Measurements from ENCODE around the gene RNF32.
A peak's percentile ranks its signal among the peaks of the same experiment; 100 is the strongest.
"Not testable (repeated sequence)": the region's sequence is repeated elsewhere in the genome, so short reads cannot be mapped to it uniquely, and the experiment has no call there.

Gene RNF32

GRCh38 chr7:156665101-156665500 lies 24.5 kb downstream of the RNF32 start:
- DNase-seq, result no peak
- in situ Hi-C loops (cut with MboI; ENCODE audit: low pct_unique_long_range_greater_than_20kb, low sequenced_read_pairs), result no loop called here

GRCh38 chr7:156666368-156667109 lies 26.0 kb downstream of the RNF32 start:
- no peak for DNase-seq
- in situ Hi-C loops (cut with MboI; ENCODE audit: low pct_unique_long_range_greater_than_20kb, low sequenced_read_pairs), result no loop called here

- in situ Hi-C loops (cut with MboI; ENCODE audit: low pct_unique_long_range_greater_than_20kb, low sequenced_read_pairs), result no loop called here
These were observed 26.5 kb downstream of the RNF32 start for GRCh38 chr7:156667110-156667426.

GRCh38 chr7:156668130-156668741 lies 27.7 kb downstream of the RNF32 start:
- in situ Hi-C loops (cut with MboI; ENCODE audit: low pct_unique_long_range_greater_than_20kb, low sequenced_read_pairs), result no loop called here
- DNase-seq, result no peak

More at GRCh38 chr7:156667110-156667426, 26.5 kb downstream of the RNF32 start:
- no peak for DNase-seq

- DNase-seq, result no peak
- in situ Hi-C loops (cut with MboI; ENCODE audit: low pct_unique_long_range_greater_than_20kb, low sequenced_read_pairs), result no loop called here
These were observed 28.7 kb downstream of the RNF32 start for GRCh38 chr7:156669035-156669828.

- no peak for DNase-seq
- in situ Hi-C loops (cut with MboI; ENCODE audit: low pct_unique_long_range_greater_than_20kb, low sequenced_read_pairs), result no loop called here
These were observed 32.9 kb downstream of the RNF32 start for GRCh38 chr7:156673454-156673853.

GRCh38 chr7:156673902-156674301 lies 33.3 kb downstream of the RNF32 start:
- DNase-seq, result no peak
- in situ Hi-C loops (cut with MboI; ENCODE audit: low pct_unique_long_range_greater_than_20kb, low sequenced_read_pairs), result no loop called here

GRCh38 chr7:156675721-156676120 lies 35.1 kb downstream of the RNF32 start:
- no peak for DNase-seq
- in situ Hi-C loops (cut with MboI; ENCODE audit: low pct_unique_long_range_greater_than_20kb, low sequenced_read_pairs), result no loop called here

GRCh38 chr7:156676263-156676662 lies 35.7 kb downstream of the RNF32 start:
- no peak for DNase-seq
- in situ Hi-C loops (cut with MboI; ENCODE audit: low pct_unique_long_range_greater_than_20kb, low sequenced_read_pairs), result no loop called here

- in situ Hi-C loops (cut with MboI; ENCODE audit: low pct_unique_long_range_greater_than_20kb, low sequenced_read_pairs), result no loop called here
- DNase-seq, result no peak
These were observed 36.9 kb downstream of the RNF32 start for GRCh38 chr7:156677374-156678054.

- DNase-seq, result no peak
- in situ Hi-C loops (cut with MboI; ENCODE audit: low pct_unique_long_range_greater_than_20kb, low sequenced_read_pairs), result no loop called here
These were observed 39.7 kb downstream of the RNF32 start for GRCh38 chr7:156680281-156680680.

GRCh38 chr7:156682928-156683327 lies 42.4 kb downstream of the RNF32 start:
- DNase-seq, result no peak
- in situ Hi-C loops (cut with MboI; ENCODE audit: low pct_unique_long_range_greater_than_20kb, low sequenced_read_pairs), result no loop called here

- in situ Hi-C loops (cut with MboI; ENCODE audit: low pct_unique_long_range_greater_than_20kb, low sequenced_read_pairs), result no loop called here
- DNase-seq, result no peak
These were observed 43.7 kb downstream of the RNF32 start for GRCh38 chr7:156684251-156684650.

- in situ Hi-C loops (cut with MboI; ENCODE audit: low pct_unique_long_range_greater_than_20kb, low sequenced_read_pairs), result no loop called here
- DNase-seq, result no peak
These were observed 44.1 kb downstream of the RNF32 start for GRCh38 chr7:156684661-156685060.

GRCh38 chr7:156691764-156692163 lies 51.2 kb downstream of the RNF32 start:
- in situ Hi-C loops (cut with MboI; ENCODE audit: low pct_unique_long_range_greater_than_20kb, low sequenced_read_pairs), result no loop called here
- no peak for DNase-seq

- no peak for DNase-seq
- in situ Hi-C loops (cut with MboI; ENCODE audit: low pct_unique_long_range_greater_than_20kb, low sequenced_read_pairs), result no loop called here
These were observed 52.3 kb downstream of the RNF32 start for GRCh38 chr7:156692849-156693248.

- in situ Hi-C loops (cut with MboI; ENCODE audit: low pct_unique_long_range_greater_than_20kb, low sequenced_read_pairs), result no loop called here
- no peak for DNase-seq
These were observed 53.1 kb downstream of the RNF32 start for GRCh38 chr7:156693627-156694026.

GRCh38 chr7:156697283-156697682 lies 56.7 kb downstream of the RNF32 start:
- in situ Hi-C loops (cut with MboI; ENCODE audit: low pct_unique_long_range_greater_than_20kb, low sequenced_read_pairs), result not testable (repeated sequence)
- DNase-seq, result peak; percentile 38

- DNase-seq; in situ Hi-C loops (cut with MboI; ENCODE audit: low pct_unique_long_range_greater_than_20kb, low sequenced_read_pairs): not testable (repeated sequence)
These were observed 57.9 kb downstream of the RNF32 start for GRCh38 chr7:156698512-156698911.

GRCh38 chr7:156701787-156702186 lies 61.2 kb downstream of the RNF32 start:
- in situ Hi-C loops (cut with MboI; ENCODE audit: low pct_unique_long_range_greater_than_20kb, low sequenced_read_pairs); DNase-seq: not testable (repeated sequence)

Data from KBM-7 (cell line).